ENCODE data around the gene IRF5.
"Not testable (repeated sequence)": the region's sequence is repeated elsewhere in the genome, so short reads cannot be mapped to it uniquely, and the experiment has no call there.

IRF5 gene

DNA sequence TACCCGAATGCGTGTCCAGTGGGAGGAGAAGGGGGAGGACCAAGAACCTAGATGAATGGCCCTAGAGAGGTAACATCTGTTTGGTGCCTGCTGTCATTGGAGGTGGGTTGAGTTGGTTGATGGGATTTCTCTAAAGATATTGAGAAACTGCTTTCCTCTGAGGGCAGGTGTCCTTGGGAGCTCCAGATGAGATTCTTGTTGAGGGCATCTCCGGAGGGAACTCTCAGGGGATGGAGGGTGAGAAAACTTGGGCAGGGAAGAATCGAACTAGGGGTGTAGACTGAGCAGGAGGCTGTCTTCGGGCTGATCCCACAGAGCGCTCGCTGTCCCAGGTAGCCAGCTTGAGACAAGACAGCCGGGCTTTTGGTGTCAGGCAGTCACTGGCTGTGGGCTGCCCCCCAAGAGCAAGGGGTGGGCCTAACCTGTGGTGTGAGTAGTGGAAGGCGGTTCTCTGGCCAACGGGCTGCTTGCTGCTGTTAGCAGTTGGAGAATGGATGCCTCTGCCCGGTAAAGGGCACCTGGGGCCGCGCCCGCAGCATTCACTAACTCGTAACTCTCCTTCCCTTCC lies 3.7 kb downstream of the IRF5 start:
- Histone ChIP-seq H3K79me2 (ENCODE audit: insufficient read depth, low read depth) (no peaks in the 10 kb centered on the region), H3K36me3 (ENCODE audit: insufficient read depth) (no peaks in the 10 kb centered on the region), H3K27me3 (ENCODE audit: insufficient read depth, low read depth) (no peaks in the 10 kb centered on the region), H3K9ac (peak overlapping the region; percentile 29; the same call in 1 of the 2 replicates), H3K4me1 (ENCODE audit: low read depth, poor library complexity, severe bottlenecking) (peaks cover 40% of the 10 kb centered on the region), H3K4me2 (peak overlapping the region; percentile 54; the same call in 1 of the 2 replicates), H3K27ac (peak overlapping the region; percentile 61), H2AFZ (ENCODE audit: low read depth) (no peak overlapping the region; the same call in 1 of the 2 replicates), H4K20me1 (ENCODE audit: insufficient read depth) (no peaks in the 10 kb centered on the region), H3K4me3 (IDR thresholded peaks at IDR 0.05; ENCODE audit: insufficient read depth, low read depth, low read length) (no peak overlapping the region)
- TF ChIP-seq, protein P1, sequence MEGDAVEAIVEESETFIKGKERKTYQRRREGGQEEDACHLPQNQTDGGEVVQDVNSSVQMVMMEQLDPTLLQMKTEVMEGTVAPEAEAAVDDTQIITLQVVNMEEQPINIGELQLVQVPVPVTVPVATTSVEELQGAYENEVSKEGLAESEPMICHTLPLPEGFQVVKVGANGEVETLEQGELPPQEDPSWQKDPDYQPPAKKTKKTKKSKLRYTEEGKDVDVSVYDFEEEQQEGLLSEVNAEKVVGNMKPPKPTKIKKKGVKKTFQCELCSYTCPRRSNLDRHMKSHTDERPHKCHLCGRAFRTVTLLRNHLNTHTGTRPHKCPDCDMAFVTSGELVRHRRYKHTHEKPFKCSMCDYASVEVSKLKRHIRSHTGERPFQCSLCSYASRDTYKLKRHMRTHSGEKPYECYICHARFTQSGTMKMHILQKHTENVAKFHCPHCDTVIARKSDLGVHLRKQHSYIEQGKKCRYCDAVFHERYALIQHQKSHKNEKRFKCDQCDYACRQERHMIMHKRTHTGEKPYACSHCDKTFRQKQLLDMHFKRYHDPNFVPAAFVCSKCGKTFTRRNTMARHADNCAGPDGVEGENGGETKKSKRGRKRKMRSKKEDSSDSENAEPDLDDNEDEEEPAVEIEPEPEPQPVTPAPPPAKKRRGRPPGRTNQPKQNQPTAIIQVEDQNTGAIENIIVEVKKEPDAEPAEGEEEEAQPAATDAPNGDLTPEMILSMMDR (conservative IDR thresholded peaks at IDR 0.05; ENCODE audit: low read depth, low read length), result no peak

DNA sequence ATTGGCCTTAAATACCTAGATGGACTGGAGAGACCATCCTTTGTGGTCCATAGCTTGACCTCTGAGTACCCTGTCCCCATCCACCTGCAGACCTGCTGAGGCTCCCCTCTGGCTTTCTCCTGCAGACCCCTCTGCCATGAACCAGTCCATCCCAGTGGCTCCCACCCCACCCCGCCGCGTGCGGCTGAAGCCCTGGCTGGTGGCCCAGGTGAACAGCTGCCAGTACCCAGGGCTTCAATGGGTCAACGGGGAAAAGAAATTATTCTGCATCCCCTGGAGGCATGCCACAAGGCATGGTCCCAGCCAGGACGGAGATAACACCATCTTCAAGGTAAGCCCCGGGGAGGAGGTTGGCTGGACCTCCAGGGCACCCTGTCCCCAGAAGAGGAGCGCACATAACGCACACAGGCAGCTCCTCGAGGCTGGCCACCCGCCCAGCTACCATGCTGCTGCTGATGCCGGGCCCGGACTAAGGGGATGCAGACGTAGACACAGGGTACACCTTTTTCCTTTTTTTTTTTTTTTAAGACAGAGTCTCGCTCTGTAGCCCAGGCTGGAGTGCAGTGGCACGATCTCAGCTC lies 4.3 kb downstream of the IRF5 start:
- H4K20me1 ChIP-seq (ENCODE audit: insufficient read depth), result no peaks in the 10 kb centered on the region
- no peaks in the 10 kb centered on the region for H3K79me2 ChIP-seq (ENCODE audit: insufficient read depth, low read depth)

GRCh38 chr7:128943251-128943650 lies 5.5 kb downstream of the IRF5 start:
- H3K4me3 ChIP-seq (IDR thresholded peaks at IDR 0.05; ENCODE audit: insufficient read depth, low read depth, low read length); H3K4me2 ChIP-seq; H4K20me1 ChIP-seq (ENCODE audit: insufficient read depth); H3K79me2 ChIP-seq (ENCODE audit: insufficient read depth, low read depth); H3K27me3 ChIP-seq (ENCODE audit: insufficient read depth, low read depth); H3K9ac ChIP-seq; H3K27ac ChIP-seq; H3K36me3 ChIP-seq (ENCODE audit: insufficient read depth); H2AFZ ChIP-seq (ENCODE audit: low read depth): not testable (repeated sequence)
- H3K4me1 ChIP-seq (ENCODE audit: low read depth, poor library complexity, severe bottlenecking), result peaks cover 30% of the 10 kb centered on the region

More for the DNA sequence above, 4.3 kb downstream of the IRF5 start:
- TF ChIP-seq, protein P1 (conservative IDR thresholded peaks at IDR 0.05; ENCODE audit: low read depth, low read length), result no peak
- no peak overlapping the region for H3K4me3 ChIP-seq (IDR thresholded peaks at IDR 0.05; ENCODE audit: insufficient read depth, low read depth, low read length)
- H3K27me3 ChIP-seq (ENCODE audit: insufficient read depth, low read depth), result no peaks in the 10 kb centered on the region
- H3K9ac ChIP-seq, result no peak overlapping the region
- H3K36me3 ChIP-seq (ENCODE audit: insufficient read depth), result no peaks in the 10 kb centered on the region
- H2AFZ ChIP-seq (ENCODE audit: low read depth), result no peak overlapping the region
- H3K4me2 ChIP-seq, result peak overlapping the region; percentile 54; the same call in 1 of the 2 replicates
- no peak overlapping the region for H3K27ac ChIP-seq
- H3K4me1 ChIP-seq (ENCODE audit: low read depth, poor library complexity, severe bottlenecking), result peaks cover 36% of the 10 kb centered on the region

DNA sequence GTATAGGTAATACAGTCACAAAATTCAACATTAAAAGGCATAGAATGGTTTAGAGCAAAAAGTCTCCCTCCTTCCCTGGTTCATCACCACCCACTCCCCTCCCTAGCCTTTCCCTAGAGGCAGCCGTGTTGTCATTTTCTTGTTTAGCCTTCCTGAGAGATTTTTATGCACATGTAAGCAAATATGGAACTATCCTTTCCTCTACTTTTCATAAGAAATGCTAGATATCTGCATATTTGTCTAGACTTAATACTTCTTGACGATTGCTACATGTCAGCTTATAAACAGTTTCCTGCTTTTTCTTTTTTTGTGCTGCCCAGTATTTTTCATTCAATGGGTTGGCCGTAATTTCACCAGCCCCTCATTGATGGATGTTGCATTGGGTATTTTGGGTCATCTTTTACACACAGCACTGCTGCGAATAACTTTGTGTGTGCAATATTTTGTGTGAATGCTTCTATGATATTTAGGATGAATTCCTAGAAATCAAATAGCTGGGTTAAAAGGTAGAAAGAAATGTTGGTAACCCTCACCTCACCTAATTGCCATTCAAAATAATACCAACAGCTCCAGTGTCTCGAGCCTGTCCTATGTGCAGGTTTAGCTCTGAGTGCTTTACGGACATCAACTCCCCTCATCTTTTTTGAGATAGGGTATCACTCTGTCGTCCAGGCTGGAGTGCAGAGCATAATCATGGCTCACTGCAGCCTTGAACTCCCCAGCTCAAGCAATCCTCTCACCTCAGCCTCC lies 6.9 kb downstream of the IRF5 start:
- Histone ChIP-seq H3K9ac (no peak overlapping the region), H3K4me2 (no peak overlapping the region), H4K20me1 (ENCODE audit: insufficient read depth) (no peaks in the 10 kb centered on the region), H3K4me1 (ENCODE audit: low read depth, poor library complexity, severe bottlenecking) (peaks cover 23% of the 10 kb centered on the region), H3K27me3 (ENCODE audit: insufficient read depth, low read depth) (no peaks in the 10 kb centered on the region), H3K36me3 (ENCODE audit: insufficient read depth) (no peaks in the 10 kb centered on the region), H3K4me3 (IDR thresholded peaks at IDR 0.05; ENCODE audit: insufficient read depth, low read depth, low read length) (no peak overlapping the region), H2AFZ (ENCODE audit: low read depth) (no peak overlapping the region), H3K79me2 (ENCODE audit: insufficient read depth, low read depth) (no peaks in the 10 kb centered on the region), H3K27ac (no peak overlapping the region)
- TF ChIP-seq, protein P1 (conservative IDR thresholded peaks at IDR 0.05; ENCODE audit: low read depth, low read length), result no peak

Data from KMS-11 (cell line).